Adrenal gland (tissue), 12 donors: ENCODE data around the gene WNT2. TPM values are rescaled to one million over a fixed set of nuclear protein-coding genes. Genes with fewer than 3 reads are reported as not detected.

Source experiments
- DNase-seq, 7 donors: peaks; one replicate each; pipeline ENCODE4 v3.0.0-alpha.2; 2019 to 2020
- H3K27ac ChIP-seq, 5 donors: fragments of 200-600 bp; sonication (generic) in 4 of 5; 1 replicate in 3 of 5; 2 replicates in 2 of 5; pipeline versions ENCODE4 v1.5.1 to v1.8.0; 2016 to 2020; ENCODE audit warnings: mild to moderate bottlenecking in 1 of 5
- H3K27me3 ChIP-seq: fragments of 200-600 bp; 2 replicates; pipeline ENCODE4 v1.8.0; 2021
- H3K36me3 ChIP-seq, 2 donors: fragments of 200-600 bp; replicated peaks in 1 of 2; 1 replicate in 1 of 2; 2 replicates in 1 of 2; pipeline versions ENCODE4 v1.5.1 to v1.8.0; 2018 to 2022
- H3K4me1 ChIP-seq, 2 donors: fragments of 200-600 bp; replicated peaks in 1 of 2; 1 replicate in 1 of 2; 2 replicates in 1 of 2; pipeline versions ENCODE4 v1.5.1 to v1.8.0; 2018 to 2021
- H3K4me3 ChIP-seq, 4 donors: fragments of 200-600 bp; sonication (generic) in 3 of 4; one replicate each; pipeline ENCODE4 v1.5.1; 2016 to 2018
- H3K9me3 ChIP-seq, 3 donors: fragments of 200-600 bp; sonication (generic) in 1 of 3; replicated peaks in 1 of 3; 1 replicate in 2 of 3; 2 replicates in 1 of 3; pipeline versions ENCODE4 v1.5.1 to v1.8.0; 2016 to 2021
- POLR2A ChIP-seq, 2 donors: fragments of 450-650 bp; IDR thresholded peaks; one replicate each; pipeline ENCODE4 v1.6.1; 2017; ENCODE audit warnings: antibody characterized with exemption in 2 of 2, mild to moderate bottlenecking in 2 of 2, moderate library complexity in 1 of 2
- WGBS, 4 donors: extraction: QIAGEN DNeasy Blood & Tissue Kit in 2 of 4; methylation state at CpG; one replicate each; pipeline versions ENCODE4 v1.1.5 to v1.1.7; 2013 to 2017; 5-methylcytosine and 5-hydroxymethylcytosine counted together
- intact Hi-C, 2 donors: fragments of 100-400 bp; cut with DNase I; formaldehyde crosslinking; loops; one replicate each; pipeline versions ENCODE4 v1.14.1 to v1.15.0; 2022 to 2023
- polyA plus RNA-seq, 3 donors: library from polyadenylated mRNA; stranded (reverse); fragments of 200-250 nt in 2 of 3; fragments of 350-450 nt in 1 of 3; fragmentation: Illumina TruSeq in 1 of 3; extraction: RNeasy Lipid Tissue Mini Kit (QIAGEN cat#74804) in 1 of 3; gene quantifications; one replicate each; pipeline ENCODE4 v1.2.3, GENCODE V29; 2013 to 2014
- small RNA-seq, 2 donors: library from RNA; depleted of rRNA; stranded (forward); fragments of <200 nt; gene quantifications; one replicate each; pipeline ENCODE3, GENCODE V24; 2016
- total RNA-seq, 9 donors: library from RNA; depleted of rRNA in 4 of 9; stranded (reverse); fragments of >200 nt in 4 of 9; fragments of 120-200 nt in 1 of 9; fragmentation: NEBNext Ultra II Directional in 1 of 9; extraction: Animal tissue kit (Norgen Biotek cat#: 25700) in 1 of 9; gene quantifications; one replicate each; pipeline versions ENCODE4 v1.1.0 to v1.2.4, GENCODE V29; 2013 to 2023
- TF ChIP-seq, protein P1 (sequence below), 6 experiments: fragments of 450-650 bp in 4 of 6; fragments of 200-600 bp in 2 of 6; sonication (generic) in 1 of 6; IDR thresholded peaks; 1 replicate in 5 of 6; 2 replicates in 1 of 6; pipeline versions ENCODE4 v1.5.1 to v1.8.0; 2016 to 2021; ENCODE audit warnings: antibody characterized with exemption in 6 of 6, mild to moderate bottlenecking in 2 of 6, moderate library complexity in 1 of 6
- donor health status: healthy with polysubstance abuse.
- donor health status: Bipolar disorder and iron deficiency.
- donor health status: DM: yes; HTN: yes; CAD: no.
- donor health status: DM: no; HTN: no; CAD: no.
- donor health status: DM: no; HTN: no; CAD: no.
- donor health status: DM: yes; HTN: yes; CAD: no.

Gene WNT2
- total and polyA plus RNA-seq, 12 donors: 0.07 to 0.72 (median 0.28) TPM; not detected in 9

DNA sequence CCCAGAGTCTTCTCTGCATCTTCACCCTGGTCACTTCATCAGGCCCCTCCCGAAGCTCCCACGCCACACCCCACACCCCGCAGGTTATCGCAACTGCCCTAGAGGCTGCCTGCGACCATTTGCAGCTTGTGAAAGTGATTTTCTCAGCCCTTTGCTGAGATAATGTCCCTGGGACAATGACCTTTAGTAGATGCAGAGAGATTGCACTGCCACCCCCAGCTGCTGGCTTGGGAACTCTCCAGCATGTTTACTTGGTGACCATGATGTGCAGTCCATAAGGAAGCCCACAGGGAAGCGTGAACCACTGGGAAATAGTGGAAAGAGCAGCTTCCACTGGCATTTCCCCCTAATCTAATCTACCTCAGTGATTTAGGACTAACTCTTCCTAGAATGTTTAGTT, 97.3 kb downstream of the WNT2 start:
- Histone ChIP-seq H3K27me3 (no peaks in the 10 kb centered on the region), H3K27ac (no peak overlapping the region), H3K9me3 (no peaks in the 10 kb centered on the region), H3K4me3 (no peak overlapping the region), H3K36me3 (no peaks in the 10 kb centered on the region), H3K4me1 (no peaks in the 10 kb centered on the region)
- intact Hi-C loops: no loop called here
- DNase-seq: no peak
- no peak for TF ChIP-seq POLR2A (IDR thresholded peaks at IDR 0.05)
- TF ChIP-seq, protein P1, sequence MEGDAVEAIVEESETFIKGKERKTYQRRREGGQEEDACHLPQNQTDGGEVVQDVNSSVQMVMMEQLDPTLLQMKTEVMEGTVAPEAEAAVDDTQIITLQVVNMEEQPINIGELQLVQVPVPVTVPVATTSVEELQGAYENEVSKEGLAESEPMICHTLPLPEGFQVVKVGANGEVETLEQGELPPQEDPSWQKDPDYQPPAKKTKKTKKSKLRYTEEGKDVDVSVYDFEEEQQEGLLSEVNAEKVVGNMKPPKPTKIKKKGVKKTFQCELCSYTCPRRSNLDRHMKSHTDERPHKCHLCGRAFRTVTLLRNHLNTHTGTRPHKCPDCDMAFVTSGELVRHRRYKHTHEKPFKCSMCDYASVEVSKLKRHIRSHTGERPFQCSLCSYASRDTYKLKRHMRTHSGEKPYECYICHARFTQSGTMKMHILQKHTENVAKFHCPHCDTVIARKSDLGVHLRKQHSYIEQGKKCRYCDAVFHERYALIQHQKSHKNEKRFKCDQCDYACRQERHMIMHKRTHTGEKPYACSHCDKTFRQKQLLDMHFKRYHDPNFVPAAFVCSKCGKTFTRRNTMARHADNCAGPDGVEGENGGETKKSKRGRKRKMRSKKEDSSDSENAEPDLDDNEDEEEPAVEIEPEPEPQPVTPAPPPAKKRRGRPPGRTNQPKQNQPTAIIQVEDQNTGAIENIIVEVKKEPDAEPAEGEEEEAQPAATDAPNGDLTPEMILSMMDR (IDR thresholded peaks at IDR 0.05): no peak
- 86 to 91% (median 88%) methylated on average over 6 of the region's 6 CpGs for WGBS, 4 donors

Small RNA genes lying within 50 kb of the gene (small RNA-seq; reads per million reads assigned to genes)
- gene MTCYBP6: 0 reads per million in 2 donors

Other genes with a start within 250 kb of the WNT2 start
- gene ASZ1, start 104.4 kb upstream of the WNT2 start, total RNA-seq: not detected
- gene ASZ1, start 104.4 kb upstream of the WNT2 start, polyA plus RNA-seq: not detected
- gene CFTR, start 157.0 kb upstream of the WNT2 start, total RNA-seq: under 1 TPM in 2 of 9 donors, not detected in 7; 0.08 to 0.22 TPM
- under 1 TPM in 1 of 3 donors, not detected in 2; 0.07 TPM for gene CFTR, start 157.0 kb upstream of the WNT2 start, polyA plus RNA-seq